Superior temporal gyrus (tissue), 1 donor: ENCODE measurements around the gene PSMA2.
"Not testable (repeated sequence)": the region's sequence is repeated elsewhere in the genome, so short reads cannot be mapped to it uniquely, and the experiment has no call there.

Source experiments
- DNase-seq: peaks from one replicate; pipeline ENCODE4 v3.0.0-alpha.2; 2016; ENCODE audit errors: extremely low spot score

PSMA2 gene

DNA sequence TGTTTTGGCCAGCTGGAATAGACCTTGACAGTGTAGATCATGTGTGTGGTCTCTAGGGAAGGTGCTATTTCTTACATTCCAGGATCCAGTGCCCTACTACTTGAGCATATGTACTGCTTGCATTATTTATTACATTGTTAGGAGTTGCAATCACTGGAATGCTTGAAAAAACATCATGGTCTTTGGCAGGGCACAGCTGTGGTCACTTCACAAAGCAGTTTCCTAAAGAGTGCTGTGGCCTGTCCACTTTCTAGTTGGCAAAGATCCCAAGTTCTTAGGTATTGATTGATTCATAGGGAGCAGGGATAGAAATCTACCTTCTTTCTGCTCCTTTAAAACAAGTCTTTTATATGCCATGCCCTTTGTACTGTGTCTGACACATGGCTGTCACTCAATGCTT lies 24.7 kb downstream of the PSMA2 start:
- DNase-seq = no peak

DNA sequence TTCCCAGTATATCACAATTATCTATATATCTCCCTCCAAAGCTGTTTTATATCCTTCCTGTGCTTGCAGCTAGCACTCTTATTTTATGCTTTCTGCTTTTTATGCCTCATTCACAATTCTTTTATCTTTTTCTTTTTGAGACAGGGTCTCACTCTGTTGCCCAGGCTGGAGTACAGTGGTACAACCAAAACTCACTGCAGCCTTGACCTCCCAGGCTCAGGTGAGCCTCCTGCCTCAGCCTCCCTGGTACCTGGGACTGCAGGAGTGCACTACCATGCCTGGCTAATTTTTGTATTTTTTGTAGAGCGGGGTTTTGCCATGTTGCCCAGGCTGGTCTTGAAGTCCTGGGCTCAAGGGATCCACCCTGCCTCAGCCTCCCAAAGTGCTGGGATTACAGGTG lies 25.8 kb downstream of the PSMA2 start:
- no peak for DNase-seq

DNA sequence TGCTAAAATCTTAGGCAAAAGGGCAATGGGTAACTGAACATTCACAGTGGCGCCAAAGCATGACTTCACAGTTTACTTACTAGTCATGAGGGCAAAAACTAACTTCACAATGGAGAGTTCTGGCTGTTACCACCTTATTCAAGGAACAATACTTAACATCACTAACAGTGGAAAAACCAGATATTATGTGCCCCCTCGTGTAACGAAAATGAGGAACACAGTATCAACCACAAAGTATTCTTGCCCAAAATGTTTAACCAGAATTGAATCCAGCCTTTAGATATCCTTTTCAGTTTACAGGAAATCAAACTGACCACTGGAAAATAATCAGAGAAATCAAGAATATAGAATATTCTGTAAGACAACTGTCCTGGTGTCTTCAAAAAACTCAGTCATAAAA lies 29.6 kb downstream of the PSMA2 start:
- no peak for DNase-seq

DNA sequence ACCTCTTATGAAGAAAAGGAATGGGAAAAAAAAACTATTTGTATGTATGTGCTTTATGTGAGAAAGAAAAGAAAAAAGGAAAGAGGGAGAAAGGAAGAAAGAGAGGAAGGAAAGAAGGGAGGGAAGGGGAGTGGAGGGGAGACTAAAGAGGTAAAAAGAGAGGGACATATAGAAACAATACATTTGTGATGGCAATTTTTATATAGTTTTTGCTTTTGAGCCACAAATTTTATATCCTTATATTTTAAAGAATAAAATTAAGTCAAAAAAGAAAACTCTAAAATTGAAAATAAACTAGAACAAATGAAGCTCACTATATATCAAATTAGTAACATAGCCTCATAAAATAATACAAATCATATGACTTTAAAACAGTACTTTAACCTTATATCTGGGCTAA lies 31.1 kb downstream of the PSMA2 start:
- no peak for DNase-seq

DNA sequence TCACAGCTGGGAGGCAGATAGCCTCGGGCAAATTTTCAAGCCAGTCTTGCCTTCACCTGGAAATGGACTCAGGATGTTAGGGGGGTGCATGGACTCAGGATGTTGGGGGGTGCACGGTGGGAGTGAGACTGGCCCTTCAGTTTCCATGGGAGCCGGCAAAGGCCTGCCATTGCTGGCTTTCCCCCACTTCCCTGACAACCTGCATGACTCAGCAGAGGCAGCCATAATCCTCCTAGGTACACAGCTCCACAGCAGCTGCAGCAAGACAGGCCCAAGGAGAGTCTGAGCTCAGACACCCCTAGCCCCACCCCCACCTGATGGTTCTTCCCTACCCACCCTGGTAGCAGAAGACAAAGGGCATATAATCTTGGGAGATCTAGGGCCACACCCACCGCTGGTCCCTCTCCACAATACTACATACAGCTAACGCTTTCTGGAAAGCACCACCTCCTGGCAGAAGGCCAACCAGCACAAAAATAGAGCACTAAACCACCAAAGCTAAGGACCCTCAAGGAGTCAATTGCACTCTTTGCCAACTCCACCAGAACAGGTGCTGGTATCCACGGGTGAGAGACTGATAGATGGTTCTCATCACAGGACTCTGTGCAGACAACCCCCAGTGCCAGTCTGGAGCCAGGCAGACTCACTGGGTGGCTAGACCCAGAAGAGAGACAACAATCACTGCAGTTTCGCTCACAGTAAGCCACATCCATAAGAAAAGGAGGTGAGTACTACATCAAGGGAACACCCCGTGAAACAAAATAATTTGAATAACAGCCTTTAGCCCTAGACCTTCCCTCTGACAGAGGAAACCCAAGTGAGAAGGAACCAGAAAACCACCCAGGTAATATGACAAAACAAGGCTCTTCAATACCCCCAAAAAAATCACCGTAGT lies 38.4 kb downstream of the PSMA2 start:
- no peak for DNase-seq

DNA sequence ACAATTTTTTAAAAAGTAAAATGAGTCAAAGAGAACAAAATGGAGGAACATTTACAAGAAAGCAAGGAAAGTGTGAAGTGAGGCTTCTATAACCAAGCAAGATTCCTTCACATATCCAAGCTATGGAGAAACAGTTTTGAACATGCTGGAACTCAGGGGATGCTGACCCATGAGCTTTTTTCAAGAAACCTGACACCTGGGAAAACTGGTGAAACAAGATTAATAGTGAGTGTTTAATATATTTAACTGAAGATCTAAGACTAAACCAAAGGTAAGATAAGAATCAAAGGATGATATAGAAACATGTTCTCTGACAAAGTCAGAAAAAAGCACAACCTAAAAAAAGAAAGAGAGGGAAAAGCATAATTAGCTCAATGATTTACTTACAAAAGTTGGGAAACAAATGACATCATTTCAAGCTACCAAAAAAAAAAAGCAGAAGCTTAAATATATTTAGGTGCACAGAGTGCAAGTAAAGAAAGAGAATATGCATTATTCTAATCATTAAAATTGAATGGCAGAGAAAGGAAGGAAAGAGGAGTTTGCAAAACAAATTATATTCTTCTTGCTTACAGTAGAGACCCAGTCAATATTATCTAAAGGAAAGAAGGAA lies 45.0 kb downstream of the PSMA2 start:
- no peak for DNase-seq

DNA sequence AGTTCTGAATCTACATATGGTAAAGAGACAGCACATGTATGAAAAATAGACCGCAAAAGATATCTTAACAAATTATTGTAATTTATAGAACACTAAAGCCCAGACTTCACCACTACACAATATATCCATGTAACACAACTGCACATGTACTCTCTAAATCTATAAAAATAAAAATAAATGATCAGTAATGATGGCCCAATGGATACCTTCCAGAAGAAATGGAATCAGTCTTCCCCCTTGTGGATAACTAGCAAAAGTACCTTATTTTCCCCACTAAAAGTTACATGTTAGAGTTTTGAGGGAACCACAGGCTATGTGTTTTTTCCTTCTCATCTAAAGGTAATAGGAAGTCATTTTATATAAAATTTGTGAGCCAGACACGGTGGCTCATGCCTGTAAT lies 45.8 kb downstream of the PSMA2 start:
- DNase-seq = no peak

DNA sequence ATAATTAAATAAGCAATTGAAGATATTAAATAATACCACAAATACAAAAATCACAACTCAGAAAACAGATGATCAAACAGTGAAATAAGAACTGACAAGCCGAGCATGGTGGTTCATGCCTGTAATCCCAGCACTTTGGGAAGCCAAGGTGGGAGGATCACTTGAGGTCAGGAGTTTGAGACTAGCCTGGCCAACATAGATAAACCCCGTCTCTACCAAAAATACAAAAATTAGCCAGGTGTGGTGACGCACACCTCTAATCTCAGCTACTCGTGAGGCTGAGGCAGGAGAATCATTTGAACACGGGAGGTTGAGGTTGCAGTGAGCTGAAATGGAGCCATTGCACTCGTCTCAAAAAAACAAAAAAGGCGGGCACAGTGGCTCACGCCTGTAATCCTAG lies 46.8 kb downstream of the PSMA2 start:
- DNase-seq = not testable (repeated sequence)

DNA sequence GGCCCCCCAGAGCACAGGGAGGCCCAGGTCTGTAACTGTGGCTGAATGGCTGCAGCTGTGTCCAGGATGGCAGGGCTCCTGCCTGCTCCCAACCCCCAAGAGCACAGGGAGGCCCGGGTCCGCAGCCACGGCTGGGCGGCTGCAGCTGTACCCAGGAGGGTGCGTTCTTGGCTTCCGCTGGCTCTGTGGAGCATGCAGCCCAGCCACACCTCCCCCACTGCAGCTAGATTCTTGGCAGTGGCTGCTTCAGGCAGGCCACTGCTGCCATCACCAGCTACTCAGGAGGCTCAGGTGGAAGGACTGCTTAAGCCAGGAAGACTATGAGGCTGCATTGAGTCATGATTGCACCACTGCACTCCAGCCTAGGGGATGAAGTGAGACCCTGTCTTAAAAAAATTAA lies 48.0 kb downstream of the PSMA2 start:
- DNase-seq = no peak

DNA sequence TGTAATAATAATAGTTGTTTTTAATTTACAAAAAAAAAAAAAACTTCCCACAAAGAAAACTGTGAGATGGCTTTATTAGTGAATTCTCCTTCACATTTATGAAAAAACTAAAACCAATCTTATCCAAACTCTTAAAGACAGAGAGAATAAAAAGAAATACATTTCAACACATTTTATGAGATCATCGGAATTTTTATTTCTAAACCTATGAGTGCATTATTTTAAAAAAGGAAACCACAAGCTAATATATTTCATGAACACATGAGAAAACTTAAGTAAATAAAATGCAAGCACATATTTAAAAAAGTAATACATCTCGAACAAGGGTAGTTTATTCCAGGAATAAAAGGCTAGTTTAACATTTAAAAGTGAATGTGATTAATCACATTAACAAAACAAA lies 51.6 kb downstream of the PSMA2 start:
- DNase-seq = no peak

DNA sequence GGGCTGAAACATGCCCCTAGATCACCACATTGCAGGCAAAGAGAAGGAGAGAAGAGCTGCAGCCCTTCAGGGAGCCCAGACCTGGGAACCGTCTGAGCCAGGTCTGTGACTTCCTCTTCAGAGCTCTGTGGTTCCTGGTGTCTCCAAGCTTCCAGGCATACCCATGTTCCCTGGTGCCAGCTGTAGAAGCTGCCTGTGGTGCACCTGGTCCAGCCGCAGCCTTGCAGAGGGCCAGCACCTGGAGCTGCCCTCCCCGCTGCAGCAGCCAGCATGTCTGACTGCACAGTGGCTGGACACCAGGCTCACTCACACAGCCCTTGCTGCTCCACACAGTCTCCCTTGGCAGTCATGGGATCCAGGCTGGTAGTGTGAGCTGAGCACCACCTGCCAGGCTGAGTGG lies 53.7 kb downstream of the PSMA2 start:
- no peak for DNase-seq

DNA sequence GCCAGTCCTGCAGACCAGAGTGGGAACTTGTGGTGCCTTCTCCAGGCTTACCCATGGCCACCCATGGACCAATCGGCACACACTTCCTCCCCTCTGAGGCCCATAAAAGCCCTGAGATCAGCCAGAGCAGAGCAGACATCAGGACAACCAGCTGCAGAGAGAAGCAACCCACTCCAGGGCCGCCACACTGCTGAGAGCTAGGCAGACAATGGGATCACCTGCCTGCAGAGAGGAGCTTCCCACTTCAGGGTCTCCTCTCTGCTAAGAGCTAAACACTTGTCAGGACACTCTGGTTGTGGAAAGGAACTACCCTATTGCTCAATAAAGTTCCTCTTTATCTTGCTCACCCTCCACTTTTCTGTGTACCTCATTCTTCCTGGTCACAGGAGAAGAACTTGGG lies 54.1 kb downstream of the PSMA2 start:
- no peak for DNase-seq

DNA sequence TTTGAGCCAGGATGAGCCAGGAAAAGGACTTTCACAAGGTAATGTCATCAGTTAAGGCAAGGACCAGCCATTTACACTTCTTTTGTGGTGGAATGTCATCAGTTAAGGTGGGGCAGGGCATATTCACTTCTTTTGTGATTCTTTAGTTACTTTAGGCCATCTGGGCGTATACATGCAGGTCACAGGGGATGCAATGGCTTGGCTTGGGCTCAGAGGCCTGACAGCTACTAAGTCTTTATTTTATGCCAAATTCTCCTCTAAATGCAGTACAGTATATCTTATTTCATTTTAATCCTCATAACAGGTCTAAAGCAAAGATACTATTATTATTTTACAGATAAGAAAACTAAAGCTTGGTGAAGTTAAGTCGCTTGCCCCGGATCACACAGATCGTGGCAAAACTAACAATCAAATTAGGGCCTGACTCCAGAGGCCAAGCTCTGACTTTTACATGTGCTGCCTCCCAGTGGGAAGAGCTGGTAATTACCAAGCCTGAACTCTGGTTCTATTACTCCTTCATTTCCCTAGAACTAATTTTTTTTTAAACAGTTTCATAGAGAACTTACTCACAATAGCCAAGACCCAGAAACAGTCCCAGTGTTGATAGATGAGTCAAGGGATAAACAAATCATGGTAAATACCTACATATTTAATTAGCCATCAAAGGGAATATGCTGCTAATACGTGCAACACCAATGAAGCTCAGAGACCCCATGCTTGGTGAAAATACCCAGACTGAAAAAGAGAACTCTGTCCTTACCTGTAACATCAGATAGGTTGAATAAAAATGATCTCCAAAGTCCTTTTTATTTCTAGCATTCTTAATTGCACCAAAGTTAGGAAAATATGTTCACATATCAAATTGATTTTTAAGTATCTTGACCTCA lies 55.5 kb downstream of the PSMA2 start:
- peak; percentile 80 for DNase-seq

DNA sequence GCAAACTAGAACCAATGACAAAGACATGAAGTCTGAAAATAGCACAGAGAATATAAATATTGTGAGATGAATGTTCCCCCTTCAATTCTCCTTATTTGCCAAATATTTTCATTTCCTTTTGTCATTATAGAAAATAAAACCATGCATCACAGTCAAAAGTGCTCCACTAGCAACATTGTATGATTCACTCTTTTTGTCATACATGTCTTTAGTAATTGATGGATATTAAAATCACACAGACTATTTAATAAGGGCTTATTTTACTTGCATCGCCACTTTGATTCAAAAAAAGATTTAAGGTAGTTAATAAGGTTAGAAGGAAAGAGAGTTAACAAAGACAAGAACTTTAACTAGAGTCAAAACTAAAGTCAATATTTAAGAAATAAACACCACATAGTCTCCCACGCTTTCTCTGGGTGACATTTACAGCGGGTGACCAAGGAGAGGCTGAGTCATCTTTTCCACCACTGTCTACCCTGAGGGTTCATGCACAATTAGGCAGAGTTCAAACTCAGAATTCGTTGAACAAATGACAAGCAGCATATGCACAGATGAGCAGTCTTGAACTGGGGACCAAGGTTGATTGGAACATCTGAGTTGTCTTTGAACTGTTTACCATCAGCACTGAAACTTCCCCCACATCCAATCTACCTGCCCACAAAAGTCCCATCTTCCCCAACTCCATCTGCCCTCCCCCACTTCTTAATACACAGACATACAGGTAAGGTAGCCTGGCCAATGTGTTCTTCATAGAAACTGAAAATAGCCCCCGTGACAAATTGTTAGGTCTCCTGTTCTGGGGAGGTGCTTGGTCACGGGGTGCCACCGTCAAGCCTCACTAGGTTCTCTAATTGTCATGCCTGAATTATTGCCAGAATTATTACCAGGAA lies 62.6 kb downstream of the PSMA2 start:
- DNase-seq = no peak

DNA sequence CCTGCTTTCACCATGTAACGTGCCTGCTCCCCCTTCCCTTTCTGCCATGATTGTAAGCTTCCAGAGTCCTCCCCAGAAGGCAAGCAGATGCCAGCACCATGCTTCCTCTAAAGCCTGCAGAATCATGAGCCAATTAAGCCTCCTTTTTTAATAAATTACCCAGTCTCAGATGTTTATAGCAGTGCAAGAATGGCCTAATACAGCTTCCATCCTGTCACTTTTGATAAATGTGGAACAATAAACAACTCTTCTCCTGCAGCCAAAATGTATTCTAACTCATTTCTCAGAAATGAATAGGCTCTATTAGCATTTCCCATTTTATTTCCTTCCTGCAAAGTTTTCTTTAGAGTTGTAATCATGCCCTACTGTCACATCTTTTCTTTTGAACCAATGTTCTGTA lies 63.5 kb downstream of the PSMA2 start:
- no peak for DNase-seq
